Natural killer cell (primary cell): ENCODE results near the gene IL22RA2. TPM values are rescaled to one million over a fixed set of nuclear protein-coding genes. Genes with fewer than 3 reads are reported as not detected.

ENCODE experiments used
- ATAC-seq, 3 donors: fragments of 150-1000 bp in 2 of 3; fragments of 200-7000 bp in 1 of 3; cut with Tn5 transposase; 1 replicate in 1 of 3; 2 replicates in 2 of 3; pipeline ENCODE4 v1.10.0; 2021; ENCODE audit warnings: mild to moderate bottlenecking in 2 of 3, moderate library complexity in 2 of 3
- DNase-seq, 2 donors: peaks; one replicate each; pipeline versions ENCODE4 v3.0.0 to v3.0.0-alpha.2; 2013 to 2021; ENCODE audit warnings: mixed read lengths in 1 of 2
- H3K27ac ChIP-seq: one replicate; pipeline ENCODE4 v1.5.1; 2013; ENCODE audit warnings: mild to moderate bottlenecking, low read length
- H3K27me3 ChIP-seq: one replicate; pipeline ENCODE4 v1.6.1; 2013; ENCODE audit warnings: low read length; ENCODE audit not compliant: control insufficient read depth, insufficient read depth
- H3K36me3 ChIP-seq: one replicate; pipeline ENCODE4 v1.6.1; 2013; ENCODE audit warnings: low read length; ENCODE audit not compliant: control insufficient read depth, insufficient read depth
- H3K4me1 ChIP-seq: one replicate; pipeline ENCODE4 v1.6.1; 2013; ENCODE audit warnings: low read length; ENCODE audit not compliant: control insufficient read depth, insufficient read depth
- H3K4me3 ChIP-seq: one replicate; pipeline ENCODE4 v1.5.1; 2013; ENCODE audit warnings: low read length
- H3K9me3 ChIP-seq: one replicate; pipeline ENCODE4 v1.6.1; 2013; ENCODE audit warnings: low read length; ENCODE audit not compliant: control insufficient read depth, insufficient read depth
- H3K27ac Mint-ChIP-seq, 2 donors: one replicate each; pipeline ENCODE4 v1.8.0; 2022; ENCODE audit warnings: mild to moderate bottlenecking in 2 of 2, mixed read lengths in 2 of 2, moderate library complexity in 1 of 2
- H3K27me3 Mint-ChIP-seq, 2 donors: one replicate each; pipeline ENCODE4 v1.8.0; 2022; ENCODE audit warnings: low read depth in 2 of 2, mixed read lengths in 2 of 2
- H3K36me3 Mint-ChIP-seq: one replicate; pipeline ENCODE4 v1.8.0; 2022; ENCODE audit warnings: mixed read lengths
- H3K4me1 Mint-ChIP-seq, 2 donors: one replicate each; pipeline ENCODE4 v1.8.0; 2022; ENCODE audit warnings: mixed read lengths in 2 of 2
- H3K4me3 Mint-ChIP-seq: one replicate; pipeline ENCODE4 v1.8.0; 2022; ENCODE audit warnings: mild to moderate bottlenecking, moderate library complexity, mixed read lengths
- H3K9me3 Mint-ChIP-seq, 2 donors: one replicate each; pipeline ENCODE4 v1.8.0; 2022; ENCODE audit warnings: mixed read lengths in 2 of 2
- CTCF ChIP-seq: fragments of 200-600 bp; IDR thresholded peaks from one replicate; pipeline ENCODE4 v1.8.0; 2022; ENCODE audit warnings: antibody characterized with exemption
- WGBS: methylation state at CpG from one replicate; pipeline ENCODE4 v1.1.7; 2013; ENCODE audit warnings: missing lambda C conversion rate; ENCODE audit not compliant: insufficient coverage; 5-methylcytosine and 5-hydroxymethylcytosine counted together
- intact Hi-C: fragments of 100-400 bp; cut with micrococcal nuclease; formaldehyde crosslinking; loops from one replicate; pipeline ENCODE4 v1.14.2; 2022
- total RNA-seq, 4 donors: library from RNA; stranded (reverse); fragments of 120-200 nt in 1 of 4; gene quantifications; one replicate each; pipeline versions ENCODE4 v1.2.3 to v1.2.4, GENCODE V29; 2013 to 2022

The IL22RA2 gene
- total RNA-seq, 3 donors from 2014 or later (not counting 1 experiment from before 2014, with no cell fraction given): not detected

GRCh38 chr6:137197684-137198645 lies 24.5 kb upstream of the IL22RA2 start:
- no peaks in the 10 kb centered on the region for H3K4me1 ChIP-seq
- no peaks in the 10 kb centered on the region for H3K9me3 ChIP-seq
- H3K4me3 ChIP-seq: no peak overlapping the region
- Mint-ChIP-seq H3K36me3 (peaks cover 13% of the 10 kb centered on the region), H3K4me1 (peaks cover 29 to 31% of the 10 kb centered on the region in 2 donors), H3K27ac (peak overlapping the region; percentile 41 to 53), H3K27me3 (no peaks in the 10 kb centered on the region), H3K9me3 (no peaks in the 10 kb centered on the region), H3K4me3 (peak overlapping the region; percentile 25)
- no peak overlapping the region for H3K27ac ChIP-seq
- no peak for TF ChIP-seq CTCF
- peaks cover 47% of the 10 kb centered on the region for H3K36me3 ChIP-seq
- DNase-seq (no peak), ATAC-seq (no peak)
- WGBS: 82% methylated on average over 7 of the region's 11 CpGs
- H3K27me3 ChIP-seq: no peaks in the 10 kb centered on the region
- intact Hi-C loops: no loop called here

- peaks cover 0 to 2% of the 10 kb centered on the region in 2 donors for H3K9me3 Mint-ChIP-seq
- no peak overlapping the region for H3K27ac Mint-ChIP-seq
- Histone ChIP-seq H3K9me3 (peaks cover 6% of the 10 kb centered on the region), H3K27me3 (no peaks in the 10 kb centered on the region), H3K4me1 (no peaks in the 10 kb centered on the region), H3K27ac (no peak overlapping the region), H3K36me3 (peaks cover 15% of the 10 kb centered on the region), H3K4me3 (no peak overlapping the region)
- H3K27me3 Mint-ChIP-seq: no peaks in the 10 kb centered on the region
- DNase-seq (no peak), ATAC-seq (no peak)
- H3K36me3 Mint-ChIP-seq: peaks cover 9% of the 10 kb centered on the region
- TF ChIP-seq CTCF: no peak
- intact Hi-C loops: no loop called here
- WGBS: 79% methylated on average over 3 of the region's 5 CpGs
- peaks cover 25 to 27% of the 10 kb centered on the region in 2 donors for H3K4me1 Mint-ChIP-seq
- H3K4me3 Mint-ChIP-seq: no peak overlapping the region
Measured at GRCh38 chr6:137193256-137194070, 20.0 kb upstream of the IL22RA2 start.

- H3K9me3 ChIP-seq: peaks cover 6% of the 10 kb centered on the region
- no peaks in the 10 kb centered on the region for H3K27me3 Mint-ChIP-seq
- H3K4me1 Mint-ChIP-seq: peaks cover 20 to 22% of the 10 kb centered on the region in 2 donors
- intact Hi-C loops: no loop called here
- no peak overlapping the region for H3K27ac ChIP-seq
- peaks cover 9% of the 10 kb centered on the region for H3K36me3 ChIP-seq
- ATAC-seq (no peak), DNase-seq (no peak)
- peaks cover 2% of the 10 kb centered on the region for H3K36me3 Mint-ChIP-seq
- peaks cover 0 to 2% of the 10 kb centered on the region in 2 donors for H3K9me3 Mint-ChIP-seq
- TF ChIP-seq CTCF: no peak
- no peak overlapping the region for H3K27ac Mint-ChIP-seq
- H3K4me3 Mint-ChIP-seq: no peak overlapping the region
- H3K4me1 ChIP-seq: no peaks in the 10 kb centered on the region
- WGBS: 100% methylated on average over 1 of the region's 4 CpGs
- no peaks in the 10 kb centered on the region for H3K27me3 ChIP-seq
- H3K4me3 ChIP-seq: no peak overlapping the region
Measured at GRCh38 chr6:137192821-137193220, 19.4 kb upstream of the IL22RA2 start.
